Activated naive CD4-positive, alpha-beta T cell treated with anti-CD3 and anti-CD28 coated beads, Interleukin-2, amount 50 U/mL, for 24 hours (primary cell): ENCODE measurements around the gene CAMTA2.

Source experiments
- H3K27ac Mint-ChIP-seq: one replicate; pipeline ENCODE4 v1.8.0; 2021; ENCODE audit warnings: mild to moderate bottlenecking, mixed read lengths
- H3K27me3 Mint-ChIP-seq: one replicate; pipeline ENCODE4 v1.8.0; 2021; ENCODE audit warnings: mixed read lengths
- H3K36me3 Mint-ChIP-seq: one replicate; pipeline ENCODE4 v1.8.0; 2021; ENCODE audit warnings: mixed read lengths
- H3K4me1 Mint-ChIP-seq: one replicate; pipeline ENCODE4 v1.8.0; 2021; ENCODE audit warnings: mixed read lengths
- H3K4me3 Mint-ChIP-seq: one replicate; pipeline ENCODE4 v1.8.0; 2021; ENCODE audit warnings: mild to moderate bottlenecking, mixed read lengths
- H3K9me3 Mint-ChIP-seq: one replicate; pipeline ENCODE4 v1.8.0; 2021; ENCODE audit warnings: mixed read lengths

Gene CAMTA2

DNA sequence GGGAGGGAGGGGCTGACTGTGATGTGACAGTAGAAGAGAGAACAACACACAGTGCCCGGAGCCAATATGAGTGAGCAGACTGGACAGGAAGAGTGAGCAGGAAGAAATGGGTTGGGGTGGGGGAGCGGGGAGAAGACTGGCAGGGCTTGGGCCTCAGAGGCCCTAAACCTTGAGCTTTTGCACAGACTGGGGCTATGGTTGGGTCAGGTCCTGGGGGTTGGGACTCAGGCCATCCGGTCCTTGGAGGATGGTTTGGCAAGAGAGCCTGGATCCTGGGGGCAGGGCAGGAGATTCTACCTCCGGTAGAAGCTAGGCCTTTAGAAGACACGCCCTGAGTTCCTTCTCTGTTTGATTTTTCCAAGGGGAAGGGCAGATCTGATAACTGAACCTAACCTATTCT is 1.1 kb downstream of the CAMTA2 start:
- Mint-ChIP-seq H3K27ac (peak overlapping the region; percentile 87), H3K4me1 (peaks cover 44% of the 10 kb centered on the region), H3K9me3 (no peaks in the 10 kb centered on the region), H3K36me3 (peaks cover 3% of the 10 kb centered on the region), H3K4me3 (peak overlapping the region; percentile 98), H3K27me3 (no peaks in the 10 kb centered on the region)

DNA sequence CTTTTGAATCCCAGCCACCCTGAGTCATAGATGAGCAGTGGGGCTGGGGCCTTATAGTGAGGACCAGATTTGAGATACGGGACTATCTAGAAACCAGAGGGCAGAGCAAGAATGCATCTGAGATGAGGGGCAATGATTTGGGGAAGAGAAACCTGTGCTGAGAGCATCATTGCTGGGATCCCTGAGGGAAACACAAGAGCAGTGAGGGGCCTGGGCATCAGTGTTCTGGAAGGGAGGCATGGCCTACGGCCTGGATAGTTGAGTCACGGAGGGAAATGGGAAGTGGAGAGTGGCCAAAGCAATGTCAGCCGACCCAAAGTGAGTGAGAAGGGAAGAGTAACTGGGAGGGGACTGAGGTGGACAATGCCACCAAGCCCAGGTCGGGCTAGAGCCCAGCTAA is 5.2 kb downstream of the CAMTA2 start:
- no peak overlapping the region for H3K27ac Mint-ChIP-seq
- H3K4me3 Mint-ChIP-seq: no peak overlapping the region
- no peaks in the 10 kb centered on the region for H3K27me3 Mint-ChIP-seq
- H3K36me3 Mint-ChIP-seq: peaks cover 14% of the 10 kb centered on the region
- no peaks in the 10 kb centered on the region for H3K9me3 Mint-ChIP-seq
- peaks cover 35% of the 10 kb centered on the region for H3K4me1 Mint-ChIP-seq

GRCh38 chr17:4980644-4981216 is 6.7 kb downstream of the CAMTA2 start:
- Mint-ChIP-seq H3K27me3 (no peaks in the 10 kb centered on the region), H3K4me1 (peaks cover 24% of the 10 kb centered on the region), H3K36me3 (peaks cover 14% of the 10 kb centered on the region), H3K27ac (peak overlapping the region; percentile 88), H3K9me3 (no peaks in the 10 kb centered on the region), H3K4me3 (peak overlapping the region; percentile 45)

- Mint-ChIP-seq H3K27ac (no peak overlapping the region), H3K36me3 (peaks cover 19% of the 10 kb centered on the region), H3K9me3 (no peaks in the 10 kb centered on the region), H3K4me1 (peaks cover 21% of the 10 kb centered on the region), H3K4me3 (no peak overlapping the region), H3K27me3 (no peaks in the 10 kb centered on the region)
These were observed 8.7 kb downstream of the CAMTA2 start for GRCh38 chr17:4978726-4979125.

GRCh38 chr17:4974115-4974670 is 13.3 kb downstream of the CAMTA2 start:
- Mint-ChIP-seq H3K27ac (peak overlapping the region; percentile 76), H3K27me3 (no peaks in the 10 kb centered on the region), H3K9me3 (no peaks in the 10 kb centered on the region), H3K36me3 (peaks cover 18% of the 10 kb centered on the region), H3K4me1 (peaks cover 26% of the 10 kb centered on the region), H3K4me3 (no peak overlapping the region)

GRCh38 chr17:4973256-4974114 is 14.0 kb downstream of the CAMTA2 start:
- Mint-ChIP-seq H3K9me3 (no peaks in the 10 kb centered on the region), H3K36me3 (peaks cover 23% of the 10 kb centered on the region), H3K4me1 (peaks cover 31% of the 10 kb centered on the region), H3K27me3 (no peaks in the 10 kb centered on the region), H3K4me3 (no peak overlapping the region), H3K27ac (peak overlapping the region; percentile 35)

DNA sequence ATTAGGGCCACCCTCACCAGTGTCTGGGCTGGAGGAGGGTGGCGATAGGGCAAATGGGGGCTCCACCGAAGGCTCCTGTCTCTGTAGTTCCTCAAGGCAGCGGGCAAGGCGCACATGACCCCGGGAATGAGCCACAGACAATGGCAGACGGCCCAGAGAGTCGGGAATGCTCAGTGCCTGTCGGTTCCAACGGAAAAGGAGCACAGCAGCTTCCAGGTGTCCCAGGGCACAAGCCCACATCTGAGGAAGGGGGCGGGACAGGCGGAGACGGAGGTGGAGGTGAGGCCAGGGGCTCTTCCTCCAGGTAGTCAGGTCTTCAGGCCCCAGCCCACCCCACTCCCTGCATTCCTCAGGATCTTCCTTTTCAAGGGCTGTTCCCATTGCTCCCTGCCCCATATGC is 14.7 kb downstream of the CAMTA2 start:
- Mint-ChIP-seq H3K36me3 (peaks cover 21% of the 10 kb centered on the region), H3K9me3 (no peaks in the 10 kb centered on the region), H3K27me3 (no peaks in the 10 kb centered on the region), H3K4me1 (peaks cover 31% of the 10 kb centered on the region), H3K27ac (peak overlapping the region; percentile 81), H3K4me3 (no peak overlapping the region)

- peaks cover 31% of the 10 kb centered on the region for H3K4me1 Mint-ChIP-seq
- no peaks in the 10 kb centered on the region for H3K27me3 Mint-ChIP-seq
- peaks cover 21% of the 10 kb centered on the region for H3K36me3 Mint-ChIP-seq
- no peak overlapping the region for H3K4me3 Mint-ChIP-seq
- peak overlapping the region; percentile 81 for H3K27ac Mint-ChIP-seq
- no peaks in the 10 kb centered on the region for H3K9me3 Mint-ChIP-seq
These were observed 15.2 kb downstream of the CAMTA2 start for GRCh38 chr17:4972322-4972721.

- no peaks in the 10 kb centered on the region for H3K9me3 Mint-ChIP-seq
- no peak overlapping the region for H3K4me3 Mint-ChIP-seq
- peaks cover 31% of the 10 kb centered on the region for H3K4me1 Mint-ChIP-seq
- no peaks in the 10 kb centered on the region for H3K27me3 Mint-ChIP-seq
- peaks cover 21% of the 10 kb centered on the region for H3K36me3 Mint-ChIP-seq
- peak overlapping the region; percentile 57 for H3K27ac Mint-ChIP-seq
These were observed 15.6 kb downstream of the CAMTA2 start for GRCh38 chr17:4971826-4972225.

GRCh38 chr17:4970273-4970672 is 17.2 kb downstream of the CAMTA2 start:
- H3K27me3 Mint-ChIP-seq: no peaks in the 10 kb centered on the region
- no peak overlapping the region for H3K4me3 Mint-ChIP-seq
- H3K9me3 Mint-ChIP-seq: no peaks in the 10 kb centered on the region
- H3K36me3 Mint-ChIP-seq: peaks cover 25% of the 10 kb centered on the region
- peaks cover 38% of the 10 kb centered on the region for H3K4me1 Mint-ChIP-seq
- no peak overlapping the region for H3K27ac Mint-ChIP-seq

DNA sequence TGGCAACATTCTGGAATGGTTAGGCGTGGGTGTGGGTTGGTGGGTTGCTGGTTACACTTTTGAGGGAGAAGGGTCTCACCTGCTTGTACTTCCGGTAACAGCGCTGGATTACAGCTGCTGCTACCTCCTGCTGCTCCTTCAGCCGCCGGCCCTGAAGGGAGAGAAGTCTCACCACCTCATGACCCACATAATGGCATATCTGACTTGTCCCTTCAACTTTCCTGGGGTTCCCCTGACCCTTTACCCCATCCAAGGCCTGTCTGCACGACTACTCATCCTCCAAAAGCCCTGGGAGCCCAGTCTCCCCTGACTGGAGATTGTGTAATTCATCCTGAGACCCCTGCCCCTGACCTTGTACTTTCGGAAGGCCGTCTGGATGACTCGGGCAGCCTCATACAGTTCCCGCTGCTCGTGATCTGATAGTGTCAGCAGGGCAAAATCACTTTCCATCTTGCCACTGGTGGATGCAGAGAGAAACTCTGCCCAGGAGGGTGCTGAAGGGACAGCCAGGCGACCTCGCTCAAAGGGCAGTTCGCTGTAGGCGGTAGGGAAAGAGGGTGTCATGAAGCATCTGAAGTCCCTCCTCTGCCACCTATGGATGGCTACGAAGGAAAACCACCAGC is 17.8 kb downstream of the CAMTA2 start:
- Mint-ChIP-seq H3K36me3 (peaks cover 25% of the 10 kb centered on the region), H3K27me3 (no peaks in the 10 kb centered on the region)

DNA sequence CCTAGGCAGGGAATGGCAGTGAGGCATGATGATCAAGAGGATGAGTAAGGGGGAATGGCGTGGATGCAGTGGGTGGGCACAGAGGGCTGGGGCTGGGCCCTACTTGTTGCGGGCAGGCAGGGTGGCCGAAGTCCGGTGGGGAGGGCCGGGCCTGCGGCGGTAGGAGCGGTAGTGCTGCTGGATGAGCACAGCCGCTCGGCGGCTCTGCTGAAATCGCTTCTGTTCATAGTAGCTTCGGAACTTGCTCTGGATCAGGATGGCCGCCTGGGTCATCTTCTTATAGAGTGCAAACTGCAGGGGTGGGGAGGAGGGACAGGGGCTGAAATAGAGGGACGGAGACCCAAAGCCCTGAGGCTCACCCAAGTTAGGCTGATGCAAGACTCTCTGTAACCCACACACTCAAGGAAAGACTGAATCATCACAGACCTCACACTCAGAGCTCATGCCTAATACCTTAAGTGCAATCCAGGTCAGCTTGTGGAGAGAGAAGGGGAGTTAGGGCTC is 18.4 kb downstream of the CAMTA2 start:
- no peaks in the 10 kb centered on the region for H3K27me3 Mint-ChIP-seq
- peaks cover 38% of the 10 kb centered on the region for H3K4me1 Mint-ChIP-seq
- H3K9me3 Mint-ChIP-seq: no peaks in the 10 kb centered on the region
- no peak overlapping the region for H3K4me3 Mint-ChIP-seq
- no peak overlapping the region for H3K27ac Mint-ChIP-seq
- peaks cover 25% of the 10 kb centered on the region for H3K36me3 Mint-ChIP-seq

More for the DNA sequence above, 17.8 kb downstream of the CAMTA2 start:
- Mint-ChIP-seq H3K4me1 (peaks cover 38% of the 10 kb centered on the region), H3K27ac (no peak overlapping the region), H3K4me3 (no peak overlapping the region), H3K9me3 (no peaks in the 10 kb centered on the region)

DNA sequence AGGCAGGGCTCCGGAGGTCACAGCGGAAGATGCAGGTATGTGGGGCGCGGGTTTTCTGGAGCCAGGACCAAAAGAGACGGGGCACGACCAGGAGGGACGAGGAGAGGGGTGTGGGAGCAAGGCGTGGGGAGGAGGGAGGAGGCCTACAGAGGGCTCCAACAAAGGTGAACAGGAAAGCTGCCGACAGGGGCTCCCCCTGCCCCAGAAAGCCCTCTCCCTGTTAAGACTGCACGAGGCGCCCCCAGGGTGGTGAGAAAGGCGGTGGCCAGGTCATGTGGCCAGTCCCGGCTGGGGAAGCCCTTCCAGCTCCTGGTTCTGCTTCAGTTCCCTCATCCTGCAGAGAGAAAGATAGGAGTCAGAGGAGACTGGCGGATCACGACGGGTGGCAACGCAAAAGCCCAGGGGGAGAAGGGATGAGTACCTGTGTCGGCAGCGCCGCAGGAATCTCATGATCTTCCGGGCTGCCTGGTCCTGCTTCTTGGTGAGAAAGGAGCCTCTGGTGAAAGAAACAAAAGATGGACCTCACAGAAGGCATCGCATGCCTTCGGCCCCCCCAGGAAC is 18.9 kb downstream of the CAMTA2 start:
- H3K27me3 Mint-ChIP-seq: no peaks in the 10 kb centered on the region
- H3K36me3 Mint-ChIP-seq: peaks cover 23% of the 10 kb centered on the region
- no peak overlapping the region for H3K4me3 Mint-ChIP-seq
- no peak overlapping the region for H3K27ac Mint-ChIP-seq
- H3K9me3 Mint-ChIP-seq: no peaks in the 10 kb centered on the region
- peaks cover 38% of the 10 kb centered on the region for H3K4me1 Mint-ChIP-seq

DNA sequence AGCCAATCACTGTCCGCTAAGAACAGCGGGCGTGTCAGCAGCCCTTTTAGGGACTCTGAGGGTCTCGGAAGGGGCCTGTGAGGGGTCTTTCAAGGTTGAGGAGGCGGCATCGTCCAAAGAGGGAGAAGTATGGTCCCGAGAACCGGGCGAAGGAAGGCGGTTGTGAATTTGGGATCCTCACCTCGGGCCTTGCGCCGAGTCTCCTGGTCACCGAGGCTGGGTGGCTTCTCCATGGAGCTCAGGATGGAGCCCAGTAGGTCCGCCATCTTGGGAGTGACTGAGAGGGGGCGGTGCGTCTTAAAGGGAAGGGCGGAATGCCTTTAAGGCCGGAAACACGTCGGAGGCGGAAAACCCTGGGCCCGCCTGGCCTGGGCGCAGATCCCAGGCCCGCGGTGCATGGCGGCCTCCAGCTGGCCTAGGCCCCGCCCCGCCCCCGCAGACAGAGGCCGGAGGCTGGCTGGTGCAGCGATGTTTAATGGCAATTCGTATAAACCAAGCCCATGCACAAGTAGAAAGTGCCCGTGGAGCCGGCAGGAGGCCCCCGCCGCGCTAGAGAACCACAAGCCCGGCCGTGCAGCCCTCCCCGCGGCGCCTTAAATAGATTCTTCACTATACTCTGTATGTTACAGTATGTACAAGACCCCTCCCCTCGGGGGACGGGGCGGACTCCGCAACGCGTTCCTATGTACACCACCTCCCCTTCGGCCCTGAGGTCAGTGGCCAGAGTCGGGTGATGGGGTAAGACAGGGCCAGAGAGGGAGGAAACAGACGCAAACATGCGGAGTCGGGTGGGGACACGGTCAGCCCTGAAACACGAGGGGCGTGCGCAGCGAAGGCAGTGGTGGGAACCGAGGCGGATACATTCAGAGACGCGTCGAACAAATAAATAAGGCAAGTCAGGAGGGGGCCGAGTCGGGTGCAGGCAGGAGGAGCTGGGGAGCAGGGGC is 19.7 kb downstream of the CAMTA2 start, which contains the start of gene SPAG7:
Gene SPAG7 (minus strand): TSS at position 279 of the 947 bp plus-strand sequence. CDS start 13 bp downstream, at position 266.
- Mint-ChIP-seq H3K27ac (peak within 1 kb of the TSS; percentile 71), H3K27me3 (no peaks in the 10 kb centered on the region), H3K9me3 (no peaks in the 10 kb centered on the region), H3K4me3 (no peak within 1 kb of the TSS), H3K36me3 (peaks cover 23% of the 10 kb centered on the region), H3K4me1 (peaks cover 38% of the 10 kb centered on the region)
